HL-60 (cell line): ENCODE results near the gene VPS13D.

Experiments used
- CTCF ChIP-seq: IDR thresholded peaks from one replicate; pipeline ENCODE4 v1.5.1; 2011; ENCODE audit warnings: low read length, control low read depth, inconsistent platforms; ENCODE audit not compliant: insufficient read depth
- GABPA ChIP-seq: IDR thresholded peaks from 2 replicates; pipeline ENCODE4 v1.6.1; 2012; ENCODE audit warnings: low read depth
- POLR2AphosphoS5 ChIP-seq: IDR thresholded peaks from 2 replicates; pipeline ENCODE4 v1.6.1; 2012; ENCODE audit warnings: low read depth
- REST ChIP-seq: IDR thresholded peaks from 2 replicates; pipeline ENCODE4 v1.6.1; 2012; ENCODE audit warnings: low read depth; ENCODE audit not compliant: insufficient replicate concordance

- TF ChIP-seq CTCF (no peak), GABPA (no peak), POLR2AphosphoS5 (no peak), REST (no peak)
These were observed 313.9 kb downstream of the VPS13D start for GRCh38 chr1:12543740-12544154.
